Mesenchymal stem cell (in vitro differentiated cells and primary cell): ENCODE data around the gene CFAP97.
A peak's percentile ranks its signal among the peaks of the same experiment; 100 is the strongest.

ENCODE experiments used
- DNase-seq: peaks from one replicate; pipeline ENCODE4 v3.0.0-alpha.2; 2013
- H2AFZ ChIP-seq: one replicate; pipeline ENCODE4 v1.6.1; 2013; ENCODE audit warnings: low read depth, mild to moderate bottlenecking, control low read depth, inconsistent platforms, low read length, moderate library complexity
- H2AK5ac ChIP-seq: 2 replicates; pipeline ENCODE4 v1.6.1; 2013; ENCODE audit warnings: low read length, moderate library complexity, mild to moderate bottlenecking, inconsistent platforms; ENCODE audit not compliant: severe bottlenecking
- H2BK120ac ChIP-seq: one replicate; pipeline ENCODE4 v1.6.1; 2013; ENCODE audit warnings: low read depth, mild to moderate bottlenecking, inconsistent platforms, low read length, moderate library complexity
- H2BK12ac ChIP-seq, 2 experiments: one replicate each; pipeline ENCODE4 v1.6.1; 2013; ENCODE audit warnings: inconsistent platforms in 2 of 2, low read length in 2 of 2, mild to moderate bottlenecking in 2 of 2, moderate library complexity in 2 of 2, control low read depth in 1 of 2
- H2BK15ac ChIP-seq: one replicate; pipeline ENCODE4 v1.6.1; 2013; ENCODE audit warnings: mild to moderate bottlenecking, low read depth, inconsistent platforms; ENCODE audit not compliant: poor library complexity, severe bottlenecking
- H2BK5ac ChIP-seq: 2 replicates; pipeline ENCODE4 v1.6.1; 2013; ENCODE audit warnings: low read depth, mild to moderate bottlenecking, low read length, control low read depth, inconsistent platforms; ENCODE audit not compliant: poor library complexity, severe bottlenecking
- H3K14ac ChIP-seq, 2 experiments: one replicate each; pipeline ENCODE4 v1.6.1; 2013; ENCODE audit warnings: inconsistent platforms in 2 of 2, low read length in 2 of 2, control low read depth in 1 of 2, mild to moderate bottlenecking in 1 of 2, moderate library complexity in 1 of 2
- H3K18ac ChIP-seq, 2 experiments: one replicate each; pipeline ENCODE4 v1.6.1; 2013; ENCODE audit warnings: inconsistent platforms in 2 of 2, low read length in 2 of 2, control low read depth in 1 of 2, low read depth in 1 of 2, mild to moderate bottlenecking in 1 of 2
- H3K23ac ChIP-seq, 2 experiments: one replicate each; pipeline ENCODE4 v1.6.1; 2013; ENCODE audit warnings: inconsistent platforms in 2 of 2, low read length in 2 of 2, mild to moderate bottlenecking in 2 of 2, moderate library complexity in 2 of 2, control low read depth in 1 of 2
- H3K27ac ChIP-seq: 2 replicates; pipeline ENCODE4 v1.5.1; 2013; ENCODE audit warnings: mild to moderate bottlenecking, moderate library complexity, low read length, control low read depth, inconsistent platforms; ENCODE audit not compliant: poor library complexity, severe bottlenecking
- H3K27me3 ChIP-seq, 2 experiments: 2 replicates each; pipeline versions ENCODE4 v1.6.1 to v1.7.0; 2013; ENCODE audit warnings: low read length in 2 of 2, mild to moderate bottlenecking in 2 of 2, moderate library complexity in 2 of 2, control low read depth in 1 of 2, inconsistent platforms in 1 of 2; ENCODE audit not compliant: control insufficient read depth in 1 of 2, insufficient read depth in 1 of 2
- H3K36me3 ChIP-seq, 2 experiments: 2 replicates each; pipeline versions ENCODE4 v1.6.1 to v1.7.0; 2013; ENCODE audit warnings: low read length in 2 of 2, control low read depth in 1 of 2, inconsistent platforms in 1 of 2, low read depth in 1 of 2, mild to moderate bottlenecking in 1 of 2; ENCODE audit not compliant: insufficient read depth in 2 of 2, control insufficient read depth in 1 of 2
- H3K4ac ChIP-seq, 2 experiments: one replicate each; pipeline ENCODE4 v1.6.1; 2013; ENCODE audit warnings: inconsistent platforms in 2 of 2, low read length in 2 of 2, mild to moderate bottlenecking in 2 of 2, moderate library complexity in 2 of 2, control low read depth in 1 of 2, low read depth in 1 of 2
- H3K4me1 ChIP-seq: 2 replicates; pipeline ENCODE4 v1.6.1; 2013; ENCODE audit warnings: low read depth, low read length, control low read depth; ENCODE audit not compliant: control insufficient read depth, insufficient read depth
- H3K4me2 ChIP-seq: 2 replicates; pipeline ENCODE4 v1.6.1; 2013; ENCODE audit warnings: low read length, mild to moderate bottlenecking, inconsistent platforms; ENCODE audit not compliant: poor library complexity, severe bottlenecking
- H3K4me3 ChIP-seq, 2 experiments: 2 replicates each; pipeline versions ENCODE4 v1.5.1 to v1.7.0; 2013; ENCODE audit warnings: low read length in 2 of 2, mild to moderate bottlenecking in 2 of 2, control low read depth in 1 of 2, low read depth in 1 of 2; ENCODE audit not compliant: insufficient read depth in 1 of 2
- H3K79me1 ChIP-seq: replicated peaks from 2 replicates; pipeline ENCODE4 v1.6.1; 2013; ENCODE audit warnings: mild to moderate bottlenecking, control low read depth, low read length, inconsistent platforms; ENCODE audit not compliant: poor library complexity, severe bottlenecking
- H3K9ac ChIP-seq: 2 replicates; pipeline ENCODE4 v1.7.0; 2013; ENCODE audit warnings: mild to moderate bottlenecking, low read length, moderate library complexity
- H3K9me3 ChIP-seq: 2 replicates; pipeline ENCODE4 v1.7.0; 2013; ENCODE audit warnings: mild to moderate bottlenecking, low read length; ENCODE audit not compliant: control insufficient read depth
- H4K8ac ChIP-seq: one replicate; pipeline ENCODE4 v1.6.1; 2013; ENCODE audit warnings: inconsistent platforms, mild to moderate bottlenecking, low read length, moderate library complexity
- H4K91ac ChIP-seq: one replicate; pipeline ENCODE4 v1.6.1; 2013; ENCODE audit warnings: mild to moderate bottlenecking, low read length, inconsistent platforms
- WGBS: methylation state at CpG from one replicate; pipeline ENCODE4 v1.1.7; 2013; ENCODE audit warnings: mixed read lengths; 5-methylcytosine and 5-hydroxymethylcytosine counted together

Gene CFAP97

GRCh38 chr4:185213877-185214276 is 10.1 kb upstream of the CFAP97 start:
- no peaks in the 10 kb centered on the region for H3K36me3 ChIP-seq
- DNase-seq, result no peak
- H4K8ac ChIP-seq, result no peak overlapping the region
- H3K4me1 ChIP-seq, result peaks cover 10% of the 10 kb centered on the region
- WGBS, result 89% methylated on average over 3 of the region's 4 CpGs
- no peak overlapping the region for H2BK12ac ChIP-seq
- no peak overlapping the region for H2AK5ac ChIP-seq
- H3K9me3 ChIP-seq, result no peaks in the 10 kb centered on the region
- H3K9ac ChIP-seq, result no peak overlapping the region
- no peak overlapping the region for H2AFZ ChIP-seq
- no peak overlapping the region for H3K4ac ChIP-seq
- no peak overlapping the region for H2BK120ac ChIP-seq
- peaks cover 16% of the 10 kb centered on the region for H3K79me1 ChIP-seq
- H3K4me2 ChIP-seq, result no peak overlapping the region
- no peak overlapping the region for H3K4me3 ChIP-seq
- H2BK5ac ChIP-seq, result no peak overlapping the region
- H3K27me3 ChIP-seq, result no peaks in the 10 kb centered on the region
- H3K23ac ChIP-seq, result no peak overlapping the region
- no peak overlapping the region for H2BK15ac ChIP-seq
- no peak overlapping the region for H3K14ac ChIP-seq
- no peak overlapping the region for H3K18ac ChIP-seq
- no peak overlapping the region for H3K27ac ChIP-seq
- H4K91ac ChIP-seq, result no peak overlapping the region

GRCh38 chr4:185212581-185212980 is 8.8 kb upstream of the CFAP97 start:
- Histone ChIP-seq H3K18ac (peak overlapping the region in 1 of 2 experiments; percentile 28), H4K8ac (no peak overlapping the region), H3K14ac (no peak overlapping the region), H2BK12ac (no peak overlapping the region), H2AK5ac (no peak overlapping the region), H3K4me3 (no peak overlapping the region), H2BK5ac (no peak overlapping the region), H3K79me1 (peaks cover 10% of the 10 kb centered on the region), H3K36me3 (no peaks in the 10 kb centered on the region), H3K9ac (no peak overlapping the region), H3K4me2 (no peak overlapping the region), H2BK15ac (no peak overlapping the region), H3K4ac (no peak overlapping the region), H3K27ac (no peak overlapping the region), H3K4me1 (peaks cover 13% of the 10 kb centered on the region), H2AFZ (no peak overlapping the region), H2BK120ac (no peak overlapping the region), H4K91ac (no peak overlapping the region), H3K27me3 (no peaks in the 10 kb centered on the region), H3K9me3 (no peaks in the 10 kb centered on the region), H3K23ac (no peak overlapping the region)
- DNase-seq, result no peak
- 95% methylated on average over 3 of the region's 4 CpGs for WGBS

- Histone ChIP-seq H2AK5ac (no peak overlapping the region), H2BK120ac (no peak overlapping the region), H4K8ac (no peak overlapping the region), H3K4me2 (peak overlapping the region; percentile 24), H3K27me3 (no peaks in the 10 kb centered on the region), H3K14ac (no peak overlapping the region), H3K79me1 (peaks cover 7% of the 10 kb centered on the region), H2BK5ac (no peak overlapping the region), H2BK15ac (no peak overlapping the region), H2BK12ac (no peak overlapping the region), H3K27ac (no peak overlapping the region), H3K9me3 (no peaks in the 10 kb centered on the region), H3K4me1 (peaks cover 13% of the 10 kb centered on the region), H3K36me3 (no peaks in the 10 kb centered on the region), H4K91ac (no peak overlapping the region), H3K4me3 (no peak overlapping the region), H2AFZ (no peak overlapping the region), H3K23ac (no peak overlapping the region), H3K18ac (no peak overlapping the region), H3K4ac (no peak overlapping the region), H3K9ac (peak overlapping the region; percentile 92)
- WGBS, result 12% methylated on average over 2 of the region's 2 CpGs
- no peak for DNase-seq
Measured at GRCh38 chr4:185211641-185212040, 7.8 kb upstream of the CFAP97 start.

- no peaks in the 10 kb centered on the region for H3K27me3 ChIP-seq
- no peaks in the 10 kb centered on the region for H3K9me3 ChIP-seq
- peak overlapping the region in 1 of 2 experiments; percentile 97 for H3K4me3 ChIP-seq
- no peak overlapping the region for H2BK15ac ChIP-seq
- peak overlapping the region in 1 of 2 experiments; percentile 71 for H3K4ac ChIP-seq
- H3K27ac ChIP-seq, result no peak overlapping the region
- H2AFZ ChIP-seq, result no peak overlapping the region
- H3K4me1 ChIP-seq, result peaks cover 13% of the 10 kb centered on the region
- H2BK5ac ChIP-seq, result no peak overlapping the region
- no peak overlapping the region for H2BK120ac ChIP-seq
- H3K23ac ChIP-seq, result no peak overlapping the region
- peaks cover 7% of the 10 kb centered on the region for H3K79me1 ChIP-seq
- peak; percentile 35 for DNase-seq
- WGBS, result 11% methylated on average over 3 of the region's 5 CpGs
- no peak overlapping the region for H3K14ac ChIP-seq
- H3K9ac ChIP-seq, result peak overlapping the region; percentile 92
- no peaks in the 10 kb centered on the region for H3K36me3 ChIP-seq
- peak overlapping the region; percentile 45 for H3K4me2 ChIP-seq
- no peak overlapping the region for H4K8ac ChIP-seq
- no peak overlapping the region for H3K18ac ChIP-seq
- no peak overlapping the region for H4K91ac ChIP-seq
- no peak overlapping the region for H2AK5ac ChIP-seq
- H2BK12ac ChIP-seq, result no peak overlapping the region
Measured at GRCh38 chr4:185211035-185211434, 7.2 kb upstream of the CFAP97 start.
